Skeletal muscle tissue (tissue), 5 donors: ENCODE results near the gene RHOT1. TPM values are rescaled to one million over a fixed set of nuclear protein-coding genes. Genes with fewer than 3 reads are reported as not detected.

Experiments used
- H3K27ac ChIP-seq: one replicate; pipeline ENCODE4 v1.7.0; 2013; ENCODE audit warnings: mild to moderate bottlenecking, low read depth, low read length, inconsistent platforms
- H3K27me3 ChIP-seq, 3 donors: one replicate each; pipeline ENCODE4 v1.7.0; 2013; ENCODE audit warnings: low read length in 3 of 3; ENCODE audit not compliant: control insufficient read depth in 3 of 3, insufficient read depth in 3 of 3
- H3K36me3 ChIP-seq, 3 donors: one replicate each; pipeline ENCODE4 v1.7.0; 2013; ENCODE audit warnings: low read length in 3 of 3; ENCODE audit not compliant: control insufficient read depth in 3 of 3, insufficient read depth in 3 of 3
- H3K4me1 ChIP-seq, 3 donors: one replicate each; pipeline ENCODE4 v1.7.0; 2013; ENCODE audit warnings: low read length in 3 of 3, mild to moderate bottlenecking in 3 of 3; ENCODE audit not compliant: control insufficient read depth in 3 of 3, insufficient read depth in 3 of 3
- H3K4me3 ChIP-seq, 3 donors: one replicate each; pipeline ENCODE4 v1.7.0; 2013; ENCODE audit warnings: low read length in 3 of 3
- H3K9ac ChIP-seq, 3 donors: one replicate each; pipeline ENCODE4 v1.7.0; 2013; ENCODE audit warnings: low read length in 3 of 3, mild to moderate bottlenecking in 3 of 3, moderate library complexity in 2 of 3, low read depth in 1 of 3
- H3K9me3 ChIP-seq, 3 donors: one replicate each; pipeline ENCODE4 v1.7.0; 2013; ENCODE audit warnings: low read length in 3 of 3; ENCODE audit not compliant: control insufficient read depth in 3 of 3
- small RNA-seq: library from RNA; depleted of rRNA; stranded (forward); fragments of <200 nt; gene quantifications from one replicate; pipeline ENCODE3, GENCODE V24; 2014
- total RNA-seq: library from RNA; depleted of rRNA; stranded (reverse); fragments of >200 nt; gene quantifications from one replicate; pipeline ENCODE4 v1.2.3, GENCODE V29; 2014
- donor health status: Osteomylitis.

RHOT1 gene
- total RNA-seq, 1 donor from 2014 or later, result 51.1 TPM

DNA sequence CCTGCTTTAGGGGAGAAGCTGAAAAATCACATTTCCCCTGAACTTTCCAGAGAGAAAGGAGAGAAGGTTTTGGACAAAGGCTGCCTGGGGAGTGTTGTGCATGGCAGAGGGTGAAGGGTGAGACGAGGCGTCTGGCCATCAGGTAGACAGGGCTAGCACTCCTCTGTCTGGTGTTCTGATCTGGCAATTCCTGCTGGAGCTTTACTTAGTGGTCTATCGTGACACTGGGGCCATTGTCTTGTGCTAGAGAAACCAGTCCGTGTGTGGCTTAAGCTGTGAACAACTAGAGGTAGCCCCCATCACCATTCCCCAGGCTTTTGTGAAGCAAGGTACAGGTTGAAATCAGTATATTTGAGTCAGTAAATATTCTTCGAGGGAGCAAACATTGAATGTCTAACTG is 131.8 kb downstream of the RHOT1 start:
- no peak overlapping the region for H3K4me3 ChIP-seq
- no peak overlapping the region for H3K27ac ChIP-seq
- no peak overlapping the region for H3K9ac ChIP-seq
- no peaks in the 10 kb centered on the region for H3K36me3 ChIP-seq
- H3K27me3 ChIP-seq, result peaks cover 12 to 58% (median 37%) of the 10 kb centered on the region in 3 donors
- peaks cover 3 to 11% (median 5%) of the 10 kb centered on the region in 3 donors for H3K4me1 ChIP-seq
- no peaks in the 10 kb centered on the region for H3K9me3 ChIP-seq

DNA sequence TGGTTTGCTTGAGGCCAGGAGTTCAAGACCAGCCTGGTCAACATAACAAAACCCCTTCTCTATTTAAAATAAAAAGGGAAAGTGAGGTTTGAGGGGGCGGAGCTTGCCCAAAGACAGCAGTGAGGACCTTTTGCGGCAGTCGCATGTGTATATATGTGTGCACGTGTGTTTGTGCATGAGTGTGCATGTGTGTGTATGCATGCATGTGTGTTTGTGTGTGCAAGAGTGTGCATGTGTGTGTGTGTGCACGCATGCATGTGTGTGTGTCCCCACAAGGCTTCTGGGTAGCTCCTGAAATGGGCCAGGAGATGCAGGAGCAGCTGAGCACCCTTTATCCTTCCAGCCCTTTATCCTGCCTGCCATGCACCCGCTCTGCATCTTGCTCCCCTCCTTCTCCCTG is 132.3 kb downstream of the RHOT1 start:
- Histone ChIP-seq H3K4me3 (no peak overlapping the region), H3K27me3 (peaks cover 11 to 52% (median 32%) of the 10 kb centered on the region in 3 donors), H3K4me1 (peaks cover 3 to 11% (median 5%) of the 10 kb centered on the region in 3 donors), H3K9ac (no peak overlapping the region), H3K27ac (no peak overlapping the region), H3K9me3 (no peaks in the 10 kb centered on the region), H3K36me3 (no peaks in the 10 kb centered on the region)

Small RNA genes lying within 50 kb of the gene (small RNA-seq; reads per million reads assigned to genes)
- not detected for gene UBL5P2

Other genes with a start within 250 kb of the RHOT1 start
- 25.1 TPM for gene UTP6, start 240.8 kb upstream of the RHOT1 start, total RNA-seq
- gene SUZ12, start 205.5 kb upstream of the RHOT1 start, total RNA-seq, result 16.7 TPM
- 14.6 TPM for gene LRRC37B, start 135.1 kb upstream of the RHOT1 start, total RNA-seq
- 1.0 TPM for gene RHBDL3, start 123.3 kb downstream of the RHOT1 start, total RNA-seq
- 20.4 TPM for gene C17orf75, start 199.7 kb downstream of the RHOT1 start, total RNA-seq
- gene ZNF207, start 207.7 kb downstream of the RHOT1 start, total RNA-seq, result 78.3 TPM